Breast epithelium (tissue), 4 donors: ENCODE measurements around the gene SLX4. TPM values are rescaled to one million over a fixed set of nuclear protein-coding genes. Genes with fewer than 3 reads are reported as not detected.

Experiments used
- DNase-seq, 2 donors: peaks; one replicate each; pipeline ENCODE4 v3.0.0-alpha.2; 2019; ENCODE audit warnings: low spot score in 2 of 2
- H3K27ac ChIP-seq, 2 donors: fragments of 200-600 bp; sonication (generic) in 1 of 2; one replicate each; pipeline ENCODE4 v1.5.1; 2016 to 2019; ENCODE audit warnings: mild to moderate bottlenecking in 1 of 2
- H3K27me3 ChIP-seq, 2 donors: fragments of 200-600 bp; sonication (generic) in 1 of 2; one replicate each; pipeline versions ENCODE4 v1.5.1 to v1.6.0; 2017 to 2019; ENCODE audit warnings: control low read depth in 1 of 2, mild to moderate bottlenecking in 1 of 2
- H3K36me3 ChIP-seq: fragments of 200-600 bp; one replicate; pipeline ENCODE4 v1.5.1; 2019
- H3K4me1 ChIP-seq, 2 donors: fragments of 200-600 bp; sonication (generic); one replicate each; pipeline ENCODE4 v1.5.1; 2016 to 2019; ENCODE audit warnings: control low read depth in 1 of 2
- H3K4me3 ChIP-seq, 3 donors: fragments of 200-600 bp; sonication (generic); 1 replicate in 2 of 3; 2 replicates in 1 of 3; pipeline ENCODE4 v1.5.1; 2016 to 2019; ENCODE audit warnings: mild to moderate bottlenecking in 3 of 3, moderate library complexity in 2 of 3
- H3K9me3 ChIP-seq, 2 donors: fragments of 200-600 bp; sonication (generic) in 1 of 2; one replicate each; pipeline ENCODE4 v1.5.1; 2016 to 2019; ENCODE audit warnings: control low read depth in 1 of 2
- CTCF ChIP-seq, 3 donors: fragments of 450-650 bp; IDR thresholded peaks; one replicate each; pipeline ENCODE4 v1.5.1; 2016 to 2017; ENCODE audit warnings: antibody characterized with exemption in 3 of 3, mild to moderate bottlenecking in 3 of 3, moderate library complexity in 3 of 3
- POLR2A ChIP-seq: fragments of 450-650 bp; IDR thresholded peaks from one replicate; pipeline ENCODE4 v1.6.1; 2016; ENCODE audit warnings: antibody characterized with exemption, mild to moderate bottlenecking, moderate library complexity
- POLR2AphosphoS5 ChIP-seq, 3 donors: sonication (generic); formaldehyde crosslinking; IDR thresholded peaks; one replicate each; pipeline ENCODE4 v1.6.1; 2017; ENCODE audit warnings: antibody characterized with exemption in 3 of 3
- intact Hi-C: fragments of 100-400 bp; cut with DNase I; formaldehyde crosslinking; loops from one replicate; pipeline ENCODE4 v1.15.1; 2023; ENCODE audit warnings: low total_unique reads
- total RNA-seq, 3 donors: library from RNA; depleted of rRNA; stranded (reverse); fragments of >200 nt; gene quantifications; one replicate each; pipeline ENCODE4 v1.1.0, GENCODE V29; 2016

Gene SLX4
- total RNA-seq, 3 donors from 2014 or later: 3.0 to 4.3 (median 3.7) TPM

DNA sequence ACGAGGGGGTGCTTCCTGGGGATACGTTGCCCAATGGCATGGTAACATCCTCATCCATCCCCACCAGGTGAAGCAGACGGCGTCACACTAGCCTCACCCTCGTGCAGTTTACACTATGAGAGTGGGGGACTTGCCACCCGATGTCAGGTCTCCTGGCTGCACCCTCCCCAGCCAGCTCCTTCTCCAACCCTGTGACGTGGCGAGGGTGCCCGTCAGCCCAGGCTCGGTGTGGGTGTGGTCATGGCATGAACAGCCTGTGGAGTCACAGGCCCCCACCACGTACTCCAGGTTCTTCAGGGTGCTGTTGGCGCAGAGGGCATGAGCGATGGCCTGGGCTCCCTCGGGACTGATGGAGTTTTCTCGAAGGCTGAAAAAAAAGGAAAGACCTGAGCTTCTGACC, 62.5 kb downstream of the SLX4 start:
- no peaks in the 10 kb centered on the region for H3K27me3 ChIP-seq
- no peaks in the 10 kb centered on the region for H3K36me3 ChIP-seq
- H3K27ac ChIP-seq: no peak overlapping the region
- DNase-seq: no peak
- no peaks in the 10 kb centered on the region for H3K9me3 ChIP-seq
- TF ChIP-seq POLR2A (no peak), POLR2AphosphoS5 (IDR thresholded peaks at IDR 0.05) (no peak), CTCF (IDR thresholded peaks at IDR 0.05) (no peak)
- intact Hi-C loops: no loop called here
- no peaks in the 10 kb centered on the region for H3K4me1 ChIP-seq
- H3K4me3 ChIP-seq: no peak overlapping the region

GRCh38 chr16:3548445-3548844, 63.0 kb downstream of the SLX4 start:
- no peaks in the 10 kb centered on the region for H3K9me3 ChIP-seq
- no peaks in the 10 kb centered on the region for H3K27me3 ChIP-seq
- intact Hi-C loops: no loop called here
- no peak overlapping the region for H3K27ac ChIP-seq
- H3K4me1 ChIP-seq: no peaks in the 10 kb centered on the region
- TF ChIP-seq POLR2A: no peak
- TF ChIP-seq POLR2AphosphoS5 (IDR thresholded peaks at IDR 0.05): no peak
- TF ChIP-seq CTCF (IDR thresholded peaks at IDR 0.05): no peak
- no peak for DNase-seq
- H3K36me3 ChIP-seq: no peaks in the 10 kb centered on the region
- no peak overlapping the region for H3K4me3 ChIP-seq

GRCh38 chr16:3546986-3547682, 64.3 kb downstream of the SLX4 start:
- H3K27me3 ChIP-seq: no peaks in the 10 kb centered on the region
- no peak overlapping the region for H3K27ac ChIP-seq
- no peak overlapping the region for H3K4me3 ChIP-seq
- no peaks in the 10 kb centered on the region for H3K36me3 ChIP-seq
- DNase-seq: no peak
- TF ChIP-seq POLR2A (no peak), POLR2AphosphoS5 (IDR thresholded peaks at IDR 0.05) (no peak), CTCF (IDR thresholded peaks at IDR 0.05) (no peak)
- H3K9me3 ChIP-seq: no peaks in the 10 kb centered on the region
- intact Hi-C loops: no loop called here
- no peaks in the 10 kb centered on the region for H3K4me1 ChIP-seq

GRCh38 chr16:3542601-3543373, 68.6 kb downstream of the SLX4 start:
- Histone ChIP-seq H3K27me3 (no peaks in the 10 kb centered on the region), H3K36me3 (no peaks in the 10 kb centered on the region), H3K4me3 (no peak overlapping the region), H3K9me3 (no peaks in the 10 kb centered on the region), H3K4me1 (no peaks in the 10 kb centered on the region), H3K27ac (no peak overlapping the region)
- intact Hi-C loops: no loop called here
- TF ChIP-seq CTCF (IDR thresholded peaks at IDR 0.05): no peak
- TF ChIP-seq POLR2AphosphoS5 (IDR thresholded peaks at IDR 0.05): no peak
- TF ChIP-seq POLR2A: no peak
- DNase-seq: no peak

DNA sequence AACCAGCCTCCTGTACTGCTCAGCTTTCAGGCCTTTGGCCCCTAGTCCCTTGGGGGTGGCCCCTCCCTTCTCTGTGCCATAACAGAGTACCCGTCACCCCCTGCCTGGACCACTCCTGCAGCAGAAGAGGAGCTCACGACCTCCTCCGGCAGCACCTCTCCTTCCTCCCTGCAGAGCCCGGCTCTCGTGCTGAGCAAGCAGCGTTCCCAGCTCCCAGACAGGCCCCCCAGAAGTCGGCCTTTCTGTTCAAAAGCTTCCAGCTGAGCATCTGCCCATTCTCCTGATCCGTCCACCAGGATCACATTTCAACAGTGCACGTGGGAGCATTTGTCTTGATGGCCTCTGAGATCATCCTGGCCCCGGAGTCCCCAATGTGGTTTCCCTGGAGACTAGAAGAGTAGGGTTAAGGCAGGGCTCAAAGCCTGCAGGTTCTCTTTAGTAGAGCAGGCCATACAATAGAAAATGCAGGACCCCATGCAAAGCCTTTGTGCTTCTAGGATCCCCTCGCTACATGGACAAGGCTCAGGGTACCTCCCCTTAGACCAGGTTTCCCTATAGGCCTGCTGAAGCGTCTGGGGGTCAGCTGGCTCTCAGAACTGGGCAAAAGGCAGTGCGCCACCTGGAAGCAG, 69.8 kb downstream of the SLX4 start:
- H3K4me3 ChIP-seq: no peak overlapping the region
- DNase-seq: no peak
- H3K27me3 ChIP-seq: no peaks in the 10 kb centered on the region
- intact Hi-C loops: no loop called here
- TF ChIP-seq POLR2AphosphoS5 (IDR thresholded peaks at IDR 0.05) (no peak), CTCF (IDR thresholded peaks at IDR 0.05) (no peak), POLR2A (no peak)
- no peaks in the 10 kb centered on the region for H3K4me1 ChIP-seq
- H3K27ac ChIP-seq: no peak overlapping the region
- no peaks in the 10 kb centered on the region for H3K36me3 ChIP-seq
- H3K9me3 ChIP-seq: no peaks in the 10 kb centered on the region
